Measurements from ENCODE around the gene PTPRO. TPM values are rescaled to one million over a fixed set of nuclear protein-coding genes. Genes with fewer than 3 reads are reported as not detected.

Gene PTPRO
- total RNA-seq, 4 donors from 2014 or later = 0.19 to 0.94 (median 0.70) TPM

DNA sequence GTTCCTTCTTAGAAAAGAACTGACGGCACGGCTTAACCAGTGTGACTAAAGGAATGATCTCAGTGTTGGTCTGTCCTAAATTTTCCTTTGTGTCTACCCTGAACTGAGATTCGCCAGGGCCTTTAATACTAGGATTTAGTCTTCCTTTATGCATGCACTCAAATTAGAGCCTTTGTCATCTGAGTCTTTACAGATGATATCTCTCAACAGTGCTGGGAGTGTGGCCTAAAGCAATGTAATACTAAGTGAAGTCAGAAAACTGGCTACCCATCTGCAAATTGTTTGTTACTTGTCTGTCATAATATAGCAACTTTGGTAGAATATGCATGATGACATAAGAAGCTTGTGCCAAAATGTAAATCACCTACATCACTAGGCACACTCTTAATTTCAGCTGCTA lies 95.4 kb downstream of the PTPRO start:
- ATAC-seq = no peak
- intact Hi-C loops (cut with DNase I; ENCODE audit: low total_unique reads) = no loop called here
- in situ Hi-C loops (cut with MboI; ENCODE audit: low sequenced_read_pairs in 4 of 4) = no loop called here

DNA sequence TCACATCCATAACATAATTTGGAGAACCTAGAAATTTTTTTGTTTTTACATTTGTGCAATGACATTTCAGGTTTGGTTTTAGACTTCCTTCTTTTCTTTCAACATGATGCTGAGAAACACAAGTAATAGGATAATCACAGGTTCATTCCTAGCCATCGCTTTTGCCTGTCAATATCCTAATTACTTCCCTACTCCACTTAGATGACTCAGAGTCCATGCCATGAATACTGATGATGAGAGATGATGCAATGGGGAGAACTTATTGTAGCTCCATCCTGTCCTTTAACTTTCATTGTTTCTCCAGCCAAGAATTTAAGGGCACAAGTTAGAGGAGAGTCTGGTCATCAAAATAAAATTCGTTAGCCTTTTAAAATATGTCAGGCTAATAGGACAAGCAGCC lies 101.3 kb downstream of the PTPRO start:
- intact Hi-C loops (cut with DNase I; ENCODE audit: low total_unique reads) = no loop called here
- H3K4me3 ChIP-seq = no peak overlapping the region
- in situ Hi-C loops (cut with MboI; ENCODE audit: low sequenced_read_pairs in 4 of 4) = no loop called here
- no peak overlapping the region for H3K27ac ChIP-seq
- ATAC-seq (no peak), DNase-seq (no peak)
- H3K27me3 ChIP-seq = no peaks in the 10 kb centered on the region
- no peaks in the 10 kb centered on the region for H3K36me3 ChIP-seq
- no peaks in the 10 kb centered on the region for H3K9me3 ChIP-seq
- no peaks in the 10 kb centered on the region for H3K4me1 ChIP-seq
- TF ChIP-seq POLR2A (IDR thresholded peaks at IDR 0.05) = no peak
- TF ChIP-seq, protein P1, sequence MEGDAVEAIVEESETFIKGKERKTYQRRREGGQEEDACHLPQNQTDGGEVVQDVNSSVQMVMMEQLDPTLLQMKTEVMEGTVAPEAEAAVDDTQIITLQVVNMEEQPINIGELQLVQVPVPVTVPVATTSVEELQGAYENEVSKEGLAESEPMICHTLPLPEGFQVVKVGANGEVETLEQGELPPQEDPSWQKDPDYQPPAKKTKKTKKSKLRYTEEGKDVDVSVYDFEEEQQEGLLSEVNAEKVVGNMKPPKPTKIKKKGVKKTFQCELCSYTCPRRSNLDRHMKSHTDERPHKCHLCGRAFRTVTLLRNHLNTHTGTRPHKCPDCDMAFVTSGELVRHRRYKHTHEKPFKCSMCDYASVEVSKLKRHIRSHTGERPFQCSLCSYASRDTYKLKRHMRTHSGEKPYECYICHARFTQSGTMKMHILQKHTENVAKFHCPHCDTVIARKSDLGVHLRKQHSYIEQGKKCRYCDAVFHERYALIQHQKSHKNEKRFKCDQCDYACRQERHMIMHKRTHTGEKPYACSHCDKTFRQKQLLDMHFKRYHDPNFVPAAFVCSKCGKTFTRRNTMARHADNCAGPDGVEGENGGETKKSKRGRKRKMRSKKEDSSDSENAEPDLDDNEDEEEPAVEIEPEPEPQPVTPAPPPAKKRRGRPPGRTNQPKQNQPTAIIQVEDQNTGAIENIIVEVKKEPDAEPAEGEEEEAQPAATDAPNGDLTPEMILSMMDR (IDR thresholded peaks at IDR 0.05 in 4 of 5, conservative IDR thresholded peaks at IDR 0.05 in 1 of 5) = no peak

More for the DNA sequence above, 95.4 kb downstream of the PTPRO start:
- Histone ChIP-seq H3K27me3 (no peaks in the 10 kb centered on the region), H3K27ac (no peak overlapping the region), H3K36me3 (no peaks in the 10 kb centered on the region), H3K4me3 (no peak overlapping the region), H3K9me3 (no peaks in the 10 kb centered on the region), H3K4me1 (no peaks in the 10 kb centered on the region)
- no peak for DNase-seq
- TF ChIP-seq POLR2A (IDR thresholded peaks at IDR 0.05) = no peak
- TF ChIP-seq, protein P1 (IDR thresholded peaks at IDR 0.05 in 4 of 5, conservative IDR thresholded peaks at IDR 0.05 in 1 of 5) = no peak

DNA sequence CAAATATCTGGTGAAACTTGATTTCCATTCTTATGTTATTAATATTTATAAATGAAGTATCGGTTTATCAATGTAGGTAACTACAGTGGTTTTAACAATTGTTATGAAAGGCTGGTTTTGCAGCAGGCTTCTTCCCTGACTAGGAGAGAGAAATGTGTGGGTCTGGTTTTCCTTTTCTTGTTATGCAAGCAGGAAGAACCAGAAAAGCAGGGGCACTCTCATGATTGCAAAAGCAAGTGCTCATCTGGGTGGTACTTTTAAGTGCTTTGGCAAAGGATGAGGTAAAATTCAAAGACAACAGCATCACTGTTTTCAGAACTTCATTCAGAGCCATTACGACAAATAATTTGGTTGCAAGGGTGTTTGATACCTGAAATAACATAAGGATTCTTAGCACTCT lies 105.6 kb downstream of the PTPRO start:
- Histone ChIP-seq H3K36me3 (no peaks in the 10 kb centered on the region), H3K9me3 (no peaks in the 10 kb centered on the region), H3K4me3 (no peak overlapping the region), H3K4me1 (no peaks in the 10 kb centered on the region), H3K27me3 (no peaks in the 10 kb centered on the region), H3K27ac (no peak overlapping the region)
- ATAC-seq = no peak
- DNase-seq = no peak
- TF ChIP-seq, protein P1 (IDR thresholded peaks at IDR 0.05 in 4 of 5, conservative IDR thresholded peaks at IDR 0.05 in 1 of 5) = no peak
- no peak for TF ChIP-seq POLR2A (IDR thresholded peaks at IDR 0.05)
- in situ Hi-C loops (cut with MboI; ENCODE audit: low sequenced_read_pairs in 4 of 4) (no loop called here), intact Hi-C loops (cut with DNase I; ENCODE audit: low total_unique reads) (no loop called here)

DNA sequence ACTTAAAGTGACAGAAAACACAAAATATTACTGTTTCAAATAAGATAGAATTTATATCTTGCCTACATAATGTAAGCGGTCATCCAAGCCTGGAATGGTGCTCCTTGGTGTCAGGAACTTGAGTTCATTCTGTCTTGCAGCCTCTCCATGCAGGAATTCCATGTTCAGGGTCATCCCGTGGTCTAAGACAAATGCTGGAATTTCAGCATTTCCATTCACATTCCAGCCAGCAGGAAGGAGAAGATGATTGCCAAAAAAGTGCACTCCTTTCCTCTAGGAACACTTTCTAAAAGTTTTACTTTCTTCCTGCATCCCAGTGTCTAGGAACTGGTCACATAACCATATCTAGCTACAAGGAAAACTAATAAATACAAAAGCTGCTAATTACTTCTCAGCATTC lies 106.3 kb downstream of the PTPRO start:
- Histone ChIP-seq H3K27me3 (no peaks in the 10 kb centered on the region), H3K4me1 (no peaks in the 10 kb centered on the region), H3K36me3 (no peaks in the 10 kb centered on the region), H3K27ac (no peak overlapping the region), H3K9me3 (no peaks in the 10 kb centered on the region), H3K4me3 (no peak overlapping the region)
- DNase-seq (no peak), ATAC-seq (no peak)
- intact Hi-C loops (cut with DNase I; ENCODE audit: low total_unique reads) (no loop called here), in situ Hi-C loops (cut with MboI; ENCODE audit: low sequenced_read_pairs in 4 of 4) (no loop called here)
- TF ChIP-seq, protein P1 (IDR thresholded peaks at IDR 0.05 in 4 of 5, conservative IDR thresholded peaks at IDR 0.05 in 1 of 5) = no peak
- no peak for TF ChIP-seq POLR2A (IDR thresholded peaks at IDR 0.05)

DNA sequence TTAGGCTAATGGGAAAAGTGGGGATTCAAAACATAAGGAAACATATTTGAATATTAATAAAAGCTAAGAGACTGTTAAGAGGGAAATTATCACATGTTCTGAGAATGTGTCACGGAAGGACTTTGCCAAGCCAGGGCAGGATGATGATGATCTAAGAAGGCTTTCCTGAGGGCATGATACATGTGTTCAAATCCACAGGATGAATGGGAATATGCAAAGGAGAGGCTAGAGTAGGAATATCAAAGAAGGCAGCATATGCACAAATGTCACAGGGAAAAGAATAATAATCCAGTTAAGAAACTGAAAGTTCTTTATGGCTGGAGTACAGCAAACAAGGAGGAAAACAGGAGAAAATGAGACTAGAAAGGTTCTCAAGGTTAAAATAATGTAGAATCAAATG lies 107.0 kb downstream of the PTPRO start:
- intact Hi-C loops (cut with DNase I; ENCODE audit: low total_unique reads) (no loop called here), in situ Hi-C loops (cut with MboI; ENCODE audit: low sequenced_read_pairs in 4 of 4) (no loop called here)
- TF ChIP-seq, protein P1 (IDR thresholded peaks at IDR 0.05 in 4 of 5, conservative IDR thresholded peaks at IDR 0.05 in 1 of 5) = no peak
- no peak for TF ChIP-seq POLR2A (IDR thresholded peaks at IDR 0.05)
- no peak overlapping the region for H3K27ac ChIP-seq
- no peaks in the 10 kb centered on the region for H3K27me3 ChIP-seq
- no peaks in the 10 kb centered on the region for H3K9me3 ChIP-seq
- no peaks in the 10 kb centered on the region for H3K36me3 ChIP-seq
- no peak for DNase-seq
- H3K4me3 ChIP-seq = no peak overlapping the region
- no peak for ATAC-seq
- H3K4me1 ChIP-seq = no peaks in the 10 kb centered on the region

All from gastrocnemius medialis (tissue), 4 donors.